ENCODE data around the gene DPH1. TPM values are rescaled to one million over a fixed set of nuclear protein-coding genes. Genes with fewer than 3 reads are reported as not detected.

Gene DPH1
- total and polyA plus RNA-seq, 2 donors (not counting 1 experiment from before 2014, with no cell fraction given): 23.1 to 28.5 TPM

DNA sequence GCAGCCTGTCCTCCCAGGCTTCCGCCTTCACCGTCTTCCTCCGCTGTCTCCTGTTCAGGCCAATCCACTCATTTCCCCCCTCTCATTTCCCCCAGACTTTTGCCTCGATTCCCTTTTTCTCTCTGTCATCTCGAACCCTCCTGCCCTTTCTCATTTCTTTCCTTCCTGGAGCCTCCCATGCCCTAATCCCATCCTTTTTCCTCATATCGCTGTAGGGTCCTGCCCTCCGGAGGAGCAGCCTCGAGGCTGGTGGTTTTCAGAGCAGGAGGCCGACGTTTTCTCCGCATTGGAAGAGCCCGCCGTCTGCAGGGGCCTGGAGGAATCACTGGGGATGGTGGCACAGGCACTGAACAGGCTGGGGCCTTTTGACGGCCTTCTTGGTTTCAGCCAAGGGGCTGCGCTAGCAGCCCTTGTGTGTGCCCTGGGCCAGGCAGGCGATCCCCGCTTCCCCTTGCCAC, 12.5 kb downstream of the DPH1 start:
- Histone ChIP-seq H3K36me3 (ENCODE audit: control insufficient read depth, insufficient read depth, low read length) (peaks cover 9% of the 10 kb centered on the region), H3K4me2 (ENCODE audit: extremely low read depth, insufficient read depth, low read length) (peak overlapping the region; percentile 97), H3K4me1 (ENCODE audit: control insufficient read depth, extremely low read depth, insufficient read depth, low read length) (peaks cover 16% of the 10 kb centered on the region), H3K79me2 (ENCODE audit: control insufficient read depth, insufficient read depth, low read length) (peaks cover 15% of the 10 kb centered on the region), H3K27ac (ENCODE audit: insufficient read depth, low read length) (peak overlapping the region; percentile 92), H4K20me1 (ENCODE audit: control insufficient read depth, extremely low read depth, insufficient read depth, low read length) (no peaks in the 10 kb centered on the region), H3K4me3 (replicated peaks in 1 of 4; ENCODE audit: control extremely low read depth in 1 of 4, insufficient read depth in 1 of 4, low read depth in 3 of 4, low read length in 4 of 4) (peak overlapping the region; percentile 77 to 89 (median 80)), H3K9ac (ENCODE audit: insufficient read depth, low read length) (peak overlapping the region; percentile 88), H2AFZ (ENCODE audit: low read length) (peak overlapping the region; percentile 41), H3K27me3 (ENCODE audit: control insufficient read depth, insufficient read depth, low read length) (no peaks in the 10 kb centered on the region), H3K9me3 (ENCODE audit: control insufficient read depth, insufficient read depth, low read depth, low read length) (no peaks in the 10 kb centered on the region)
- TF ChIP-seq EZH2 (IDR thresholded peaks at IDR 0.05; ENCODE audit: low read length, missing control alignments): no peak
- TF ChIP-seq, protein P1, sequence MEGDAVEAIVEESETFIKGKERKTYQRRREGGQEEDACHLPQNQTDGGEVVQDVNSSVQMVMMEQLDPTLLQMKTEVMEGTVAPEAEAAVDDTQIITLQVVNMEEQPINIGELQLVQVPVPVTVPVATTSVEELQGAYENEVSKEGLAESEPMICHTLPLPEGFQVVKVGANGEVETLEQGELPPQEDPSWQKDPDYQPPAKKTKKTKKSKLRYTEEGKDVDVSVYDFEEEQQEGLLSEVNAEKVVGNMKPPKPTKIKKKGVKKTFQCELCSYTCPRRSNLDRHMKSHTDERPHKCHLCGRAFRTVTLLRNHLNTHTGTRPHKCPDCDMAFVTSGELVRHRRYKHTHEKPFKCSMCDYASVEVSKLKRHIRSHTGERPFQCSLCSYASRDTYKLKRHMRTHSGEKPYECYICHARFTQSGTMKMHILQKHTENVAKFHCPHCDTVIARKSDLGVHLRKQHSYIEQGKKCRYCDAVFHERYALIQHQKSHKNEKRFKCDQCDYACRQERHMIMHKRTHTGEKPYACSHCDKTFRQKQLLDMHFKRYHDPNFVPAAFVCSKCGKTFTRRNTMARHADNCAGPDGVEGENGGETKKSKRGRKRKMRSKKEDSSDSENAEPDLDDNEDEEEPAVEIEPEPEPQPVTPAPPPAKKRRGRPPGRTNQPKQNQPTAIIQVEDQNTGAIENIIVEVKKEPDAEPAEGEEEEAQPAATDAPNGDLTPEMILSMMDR (conservative IDR thresholded peaks at IDR 0.05 in 1 of 2, IDR thresholded peaks at IDR 0.05 in 1 of 2; ENCODE audit: low read depth in 1 of 2, low read length in 2 of 2): peak in 1 of 2 donors; percentile 46
- DNase-seq (ENCODE audit: low read depth in 2 of 2): peak in 1 of 2 donors; percentile 47

DNA sequence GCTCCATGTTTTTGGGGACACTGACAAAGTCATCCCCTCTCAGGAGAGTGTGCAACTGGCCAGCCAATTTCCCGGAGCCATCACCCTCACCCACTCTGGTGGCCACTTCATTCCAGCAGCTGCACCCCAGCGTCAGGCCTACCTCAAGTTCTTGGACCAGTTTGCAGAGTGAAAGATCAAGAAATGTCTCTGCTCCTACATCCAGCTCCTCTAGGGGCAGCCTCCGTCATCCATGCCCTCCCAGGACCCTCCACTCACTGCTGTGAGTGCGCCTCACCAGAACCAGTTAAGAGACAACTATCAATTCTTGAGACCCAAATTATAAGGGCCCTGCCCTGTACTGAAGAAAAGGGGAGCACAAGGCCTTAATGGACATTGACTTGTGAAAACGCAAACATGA, 13.0 kb downstream of the DPH1 start:
- no peaks in the 10 kb centered on the region for H3K27me3 ChIP-seq (ENCODE audit: control insufficient read depth, insufficient read depth, low read length)
- H3K4me1 ChIP-seq (ENCODE audit: control insufficient read depth, extremely low read depth, insufficient read depth, low read length): peaks cover 16% of the 10 kb centered on the region
- H2AFZ ChIP-seq (ENCODE audit: low read length): no peak overlapping the region
- H3K9ac ChIP-seq (ENCODE audit: insufficient read depth, low read length): no peak overlapping the region
- peaks cover 9% of the 10 kb centered on the region for H3K36me3 ChIP-seq (ENCODE audit: control insufficient read depth, insufficient read depth, low read length)
- TF ChIP-seq, protein P1 (conservative IDR thresholded peaks at IDR 0.05 in 1 of 2, IDR thresholded peaks at IDR 0.05 in 1 of 2; ENCODE audit: low read depth in 1 of 2, low read length in 2 of 2): no peak
- no peak for TF ChIP-seq EZH2 (IDR thresholded peaks at IDR 0.05; ENCODE audit: low read length, missing control alignments)
- H3K4me3 ChIP-seq (replicated peaks in 1 of 4; ENCODE audit: control extremely low read depth in 1 of 4, insufficient read depth in 1 of 4, low read depth in 3 of 4, low read length in 4 of 4): peak overlapping the region; percentile 77 to 89 (median 80)
- no peaks in the 10 kb centered on the region for H3K9me3 ChIP-seq (ENCODE audit: control insufficient read depth, insufficient read depth, low read depth, low read length)
- no peak for DNase-seq (ENCODE audit: low read depth in 2 of 2)
- peaks cover 15% of the 10 kb centered on the region for H3K79me2 ChIP-seq (ENCODE audit: control insufficient read depth, insufficient read depth, low read length)
- H3K4me2 ChIP-seq (ENCODE audit: extremely low read depth, insufficient read depth, low read length): peak overlapping the region; percentile 97
- H3K27ac ChIP-seq (ENCODE audit: insufficient read depth, low read length): peak overlapping the region; percentile 92
- H4K20me1 ChIP-seq (ENCODE audit: control insufficient read depth, extremely low read depth, insufficient read depth, low read length): no peaks in the 10 kb centered on the region

DNA sequence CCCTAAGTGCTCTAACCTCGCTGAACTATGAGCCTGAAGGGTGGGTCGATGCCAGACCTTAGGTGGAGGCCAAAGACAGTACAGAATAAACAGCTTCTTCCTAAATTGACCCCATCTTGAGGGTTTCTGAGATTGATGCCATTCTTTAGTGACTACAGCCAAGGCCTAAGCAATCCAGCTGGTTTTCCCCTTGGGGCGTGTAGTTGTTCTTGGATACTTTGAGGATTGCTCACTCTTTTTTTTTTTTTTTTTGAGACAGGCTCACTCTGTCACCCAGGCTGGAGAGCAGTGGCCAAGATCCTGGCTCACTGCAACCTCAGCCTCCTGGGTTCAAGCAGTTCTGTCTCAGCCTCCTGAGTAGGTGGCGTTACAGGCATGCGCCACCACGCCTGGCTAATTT, 13.8 kb downstream of the DPH1 start:
- DNase-seq (ENCODE audit: low read depth in 2 of 2): peak; percentile 57 to 82
- Histone ChIP-seq H2AFZ (ENCODE audit: low read length) (no peak overlapping the region), H3K4me2 (ENCODE audit: extremely low read depth, insufficient read depth, low read length) (no peak overlapping the region), H3K27ac (ENCODE audit: insufficient read depth, low read length) (peak overlapping the region; percentile 92), H3K9me3 (ENCODE audit: control insufficient read depth, insufficient read depth, low read depth, low read length) (no peaks in the 10 kb centered on the region), H3K36me3 (ENCODE audit: control insufficient read depth, insufficient read depth, low read length) (peaks cover 9% of the 10 kb centered on the region), H3K79me2 (ENCODE audit: control insufficient read depth, insufficient read depth, low read length) (peaks cover 15% of the 10 kb centered on the region), H3K4me3 (replicated peaks in 1 of 4; ENCODE audit: control extremely low read depth in 1 of 4, insufficient read depth in 1 of 4, low read depth in 3 of 4, low read length in 4 of 4) (peak overlapping the region in 1 of 4 experiments; percentile 17), H4K20me1 (ENCODE audit: control insufficient read depth, extremely low read depth, insufficient read depth, low read length) (no peaks in the 10 kb centered on the region), H3K4me1 (ENCODE audit: control insufficient read depth, extremely low read depth, insufficient read depth, low read length) (peaks cover 16% of the 10 kb centered on the region), H3K27me3 (ENCODE audit: control insufficient read depth, insufficient read depth, low read length) (no peaks in the 10 kb centered on the region), H3K9ac (ENCODE audit: insufficient read depth, low read length) (no peak overlapping the region)
- TF ChIP-seq EZH2 (IDR thresholded peaks at IDR 0.05; ENCODE audit: low read length, missing control alignments): no peak
- TF ChIP-seq, protein P1 (conservative IDR thresholded peaks at IDR 0.05 in 1 of 2, IDR thresholded peaks at IDR 0.05 in 1 of 2; ENCODE audit: low read depth in 1 of 2, low read length in 2 of 2): no peak

All from fibroblast of lung (primary cell).